CD4-positive, alpha-beta T cell treated with Interleukin-12 subunit alpha and Interleukin-12 subunit beta, for 1 hour (primary cell): ENCODE measurements around the gene TICRR.

Experiments
- DNase-seq: peaks from one replicate; pipeline ENCODE4 v3.0.0-alpha.2; 2020

Gene TICRR

GRCh38 chr15:89657686-89658200, 82.5 kb downstream of the TICRR start:
- no peak for DNase-seq

GRCh38 chr15:89659295-89659694, 84.0 kb downstream of the TICRR start:
- DNase-seq = no peak

- no peak for DNase-seq
These were observed 85.3 kb downstream of the TICRR start for GRCh38 chr15:89660556-89660955.

- no peak for DNase-seq
These were observed 87.8 kb downstream of the TICRR start for GRCh38 chr15:89662893-89663626.

GRCh38 chr15:89664441-89665350, 89.4 kb downstream of the TICRR start:
- no peak for DNase-seq

- DNase-seq = no peak
These were observed 90.3 kb downstream of the TICRR start for GRCh38 chr15:89665449-89666181.

- DNase-seq = no peak
These were observed 91.1 kb downstream of the TICRR start for GRCh38 chr15:89666184-89666857.

- DNase-seq = no peak
These were observed 91.8 kb downstream of the TICRR start for GRCh38 chr15:89666858-89667705.

GRCh38 chr15:89667706-89667960, 92.4 kb downstream of the TICRR start:
- DNase-seq = no peak

GRCh38 chr15:89668171-89668570, 92.9 kb downstream of the TICRR start:
- no peak for DNase-seq

- no peak for DNase-seq
These were observed 94.1 kb downstream of the TICRR start for GRCh38 chr15:89669309-89669865.

- DNase-seq = no peak
These were observed 94.7 kb downstream of the TICRR start for GRCh38 chr15:89669941-89670340.

- no peak for DNase-seq
These were observed 95.8 kb downstream of the TICRR start for GRCh38 chr15:89670971-89671560.

- no peak for DNase-seq
These were observed 96.4 kb downstream of the TICRR start for GRCh38 chr15:89671687-89672086.

- DNase-seq = no peak
These were observed 97.2 kb downstream of the TICRR start for GRCh38 chr15:89672221-89673164.

GRCh38 chr15:89673165-89673512, 97.9 kb downstream of the TICRR start:
- DNase-seq = peak; percentile 3

GRCh38 chr15:89674526-89674925, 99.3 kb downstream of the TICRR start:
- no peak for DNase-seq

- no peak for DNase-seq
These were observed 100.3 kb downstream of the TICRR start for GRCh38 chr15:89675606-89676005.

GRCh38 chr15:89677381-89677780, 102.1 kb downstream of the TICRR start:
- DNase-seq = no peak
